OCI-LY3 (cell line): ENCODE measurements around the gene USP32.

Source experiments
- H2AFZ ChIP-seq: fragments of 200-600, 300-600 bp; shearing (Covaris generic); 2 replicates; pipeline ENCODE4 v1.6.0; 2014; ENCODE audit warnings: antibody characterized with exemption, low read depth, low read length
- H3K27ac ChIP-seq: fragments of 200-600, 300-600 bp; sonication (generic); 2 replicates; pipeline ENCODE4 v1.5.1; 2014; ENCODE audit warnings: mild to moderate bottlenecking, low read length, moderate library complexity, mixed read lengths
- H3K27me3 ChIP-seq: fragments of 200-600, 300-600 bp; sonication (generic); 2 replicates; pipeline ENCODE4 v1.6.1; 2014; ENCODE audit warnings: low read depth, low read length, mixed read lengths
- H3K36me3 ChIP-seq: fragments of 200-600, 300-600 bp; sonication (generic); replicated peaks from 2 replicates; pipeline ENCODE3; 2014; ENCODE audit warnings: low read depth, low read length, mixed read lengths
- H3K4me1 ChIP-seq: fragments of 300-600, 200-600 bp; sonication (generic); 2 replicates; pipeline ENCODE4 v1.6.1; 2014; ENCODE audit warnings: low read length, mixed read lengths
- H3K4me2 ChIP-seq: fragments of 200-600, 300-600 bp; sonication (generic); 2 replicates; pipeline ENCODE4 v1.6.1; 2014; ENCODE audit warnings: low read length, mixed read lengths
- H3K4me3 ChIP-seq: fragments of 300-600, 200-600 bp; sonication (generic); 2 replicates; pipeline ENCODE4 v1.5.1; 2014; ENCODE audit warnings: antibody characterized with exemption, mild to moderate bottlenecking, low read length, moderate library complexity
- H3K79me2 ChIP-seq: fragments of 300-600, 200-600 bp; shearing (Covaris generic); 2 replicates; pipeline ENCODE4 v1.6.1; 2014; ENCODE audit warnings: mild to moderate bottlenecking, low read length, mixed read lengths
- H3K9ac ChIP-seq: fragments of 300-600, 200-600 bp; shearing (Covaris generic); 2 replicates; pipeline ENCODE4 v1.6.0; 2014; ENCODE audit warnings: mild to moderate bottlenecking, low read length, moderate library complexity
- H3K9me3 ChIP-seq: fragments of 200-600, 300-600 bp; shearing (Covaris generic); 2 replicates; pipeline ENCODE4 v1.6.1; 2014; ENCODE audit warnings: low read length, mixed read lengths; ENCODE audit not compliant: insufficient read depth
- H4K20me1 ChIP-seq: fragments of 200-600, 300-600 bp; sonication (generic); 2 replicates; pipeline ENCODE4 v1.6.1; 2016; ENCODE audit warnings: low read length, mixed read lengths; ENCODE audit not compliant: insufficient read depth
- CTCF ChIP-seq: fragments of 200-600, 300-600 bp; sonication (generic); IDR thresholded peaks from 2 replicates; pipeline ENCODE4 v1.5.1; 2014; ENCODE audit warnings: antibody characterized with exemption, low read length, low read depth
- EZH2phosphoT487 ChIP-seq: fragments of 200-600 bp; shearing (Covaris generic); IDR thresholded peaks from 2 replicates; pipeline ENCODE4 v1.6.1; 2018; ENCODE audit warnings: antibody characterized with exemption, mixed run types, low read depth

Gene USP32

GRCh38 chr17:60280673-60281072 is 111.3 kb downstream of the USP32 start:
- H3K9ac ChIP-seq = no peak overlapping the region
- no peak overlapping the region for H3K4me3 ChIP-seq
- no peaks in the 10 kb centered on the region for H3K79me2 ChIP-seq
- H3K27me3 ChIP-seq = no peaks in the 10 kb centered on the region
- TF ChIP-seq EZH2phosphoT487 = no peak
- no peak for TF ChIP-seq CTCF
- H3K4me1 ChIP-seq = peaks cover 14% of the 10 kb centered on the region
- no peaks in the 10 kb centered on the region; the same call in 1 of the 2 replicates for H4K20me1 ChIP-seq
- no peak overlapping the region for H2AFZ ChIP-seq
- no peak overlapping the region for H3K4me2 ChIP-seq
- H3K27ac ChIP-seq = no peak overlapping the region
- H3K36me3 ChIP-seq = no peaks in the 10 kb centered on the region
- H3K9me3 ChIP-seq = no peaks in the 10 kb centered on the region

GRCh38 chr17:60278237-60278636 is 113.7 kb downstream of the USP32 start:
- Histone ChIP-seq H3K27me3 (no peaks in the 10 kb centered on the region), H3K27ac (no peak overlapping the region), H3K4me2 (no peak overlapping the region), H3K4me1 (0 out of 2 replicates have a peak, but pooled peaks cover 5% of the 10 kb centered on the region), H3K4me3 (no peak overlapping the region), H3K9me3 (no peaks in the 10 kb centered on the region), H3K9ac (no peak overlapping the region), H3K79me2 (no peaks in the 10 kb centered on the region), H3K36me3 (no peaks in the 10 kb centered on the region), H4K20me1 (no peaks in the 10 kb centered on the region; the same call in 1 of the 2 replicates), H2AFZ (no peak overlapping the region)
- TF ChIP-seq EZH2phosphoT487 (no peak), CTCF (no peak)

GRCh38 chr17:60277258-60277657 is 114.7 kb downstream of the USP32 start:
- no peak overlapping the region for H3K27ac ChIP-seq
- H3K9ac ChIP-seq = no peak overlapping the region
- no peaks in the 10 kb centered on the region; the same call in 1 of the 2 replicates for H4K20me1 ChIP-seq
- TF ChIP-seq EZH2phosphoT487 = no peak
- no peak for TF ChIP-seq CTCF
- H3K9me3 ChIP-seq = no peaks in the 10 kb centered on the region
- no peaks in the 10 kb centered on the region for H3K79me2 ChIP-seq
- H3K27me3 ChIP-seq = no peaks in the 10 kb centered on the region
- H3K4me3 ChIP-seq = no peak overlapping the region
- H3K4me2 ChIP-seq = no peak overlapping the region
- 0 out of 2 replicates have a peak, but pooled peaks cover 5% of the 10 kb centered on the region for H3K4me1 ChIP-seq
- H3K36me3 ChIP-seq = no peaks in the 10 kb centered on the region
- no peak overlapping the region for H2AFZ ChIP-seq

- Histone ChIP-seq H3K4me3 (no peak overlapping the region), H3K27me3 (no peaks in the 10 kb centered on the region), H2AFZ (no peak overlapping the region), H3K9me3 (no peaks in the 10 kb centered on the region), H3K36me3 (peaks cover 3% of the 10 kb centered on the region), H3K9ac (no peak overlapping the region), H4K20me1 (no peaks in the 10 kb centered on the region), H3K27ac (no peak overlapping the region), H3K79me2 (no peaks in the 10 kb centered on the region), H3K4me2 (no peak overlapping the region), H3K4me1 (no peaks in the 10 kb centered on the region)
- TF ChIP-seq EZH2phosphoT487 (no peak), CTCF (no peak)
These were observed 122.5 kb downstream of the USP32 start for GRCh38 chr17:60269417-60269816.
